GM12873 (cell line): ENCODE results near the gene CYB561.

Source experiments
- CTCF ChIP-seq: IDR thresholded peaks from 2 replicates; pipeline ENCODE4 v1.5.1; 2012; ENCODE audit warnings: low read depth, mild to moderate bottlenecking, moderate library complexity, low read length, control low read depth; ENCODE audit not compliant: insufficient read depth; ENCODE audit errors: missing control alignments

Gene CYB561

GRCh38 chr17:63440127-63440769 lies 5.9 kb downstream of the CYB561 start:
- no peak for TF ChIP-seq CTCF

GRCh38 chr17:63439687-63440086 lies 6.4 kb downstream of the CYB561 start:
- no peak for TF ChIP-seq CTCF

GRCh38 chr17:63438092-63439051 lies 7.7 kb downstream of the CYB561 start:
- TF ChIP-seq CTCF = no peak

GRCh38 chr17:63437287-63438091 lies 8.6 kb downstream of the CYB561 start:
- TF ChIP-seq CTCF = no peak

GRCh38 chr17:63436523-63437110 lies 9.5 kb downstream of the CYB561 start:
- no peak for TF ChIP-seq CTCF

- TF ChIP-seq CTCF = peak; percentile 48
Observed at GRCh38 chr17:63435681-63436522, 10.2 kb downstream of the CYB561 start.
